GM12878 (cell line): ENCODE measurements around the gene SLFN5. TPM values are rescaled to one million over a fixed set of nuclear protein-coding genes. Genes with fewer than 3 reads are reported as not detected.
A peak's percentile ranks its signal among the peaks of the same experiment; 100 is the strongest.

Experiments used
- ATAC-seq: fragments of 200-7000 bp; cut with Tn5 transposase; 3 replicates; pipeline ENCODE4 v1.9.1; 2020; ENCODE audit warnings: mild to moderate bottlenecking, moderate library complexity
- BruUV-seq: library from RNA; stranded (reverse); fragments of 400-500 nt; replicated peaks from 2 replicates; lab custom pipeline; 2021; lab: Mats Ljungman, UMichigan
- CTCF ChIA-PET: fragments of 300-600 bp; sonication (Branson Sonifier 250); formaldehyde crosslinking; extraction: SDS; loops from one replicate; lab custom pipeline; 2021; ENCODE audit warnings: inconsistent platforms; lab: Yijun Ruan, JAX
- POLR2A ChIA-PET: fragments of 350-600 bp; formaldehyde crosslinking; extraction: SDS; loops from one replicate; lab custom pipeline; 2021; ENCODE audit warnings: inconsistent platforms; lab: Charles Lee
- RAD21 ChIA-PET: fragments of 300-600 bp; sonication (Branson Sonifier 250); formaldehyde crosslinking; loops from one replicate; lab custom pipeline; 2023; ENCODE audit warnings: antibody characterized with exemption; ENCODE audit not compliant: unreplicated experiment; lab: Charles Lee
- SMC1A ChIA-PET: fragments of 300-600 bp; sonication (Branson Sonifier 250); formaldehyde crosslinking; loops from one replicate; lab custom pipeline; 2023; ENCODE audit not compliant: unreplicated experiment, uncharacterized antibody; lab: Charles Lee
- DNase-seq: peaks from one replicate; pipeline ENCODE4 v3.0.0-alpha.2; 2011; ENCODE audit warnings: low read depth, low spot score
- FAIRE-seq: peaks from 3 replicates; lab custom pipeline; 2011; peaks lifted over from hg19 to GRCh38; lab: Jason Lieb, UNC
- H2AFZ ChIP-seq: 2 replicates; pipeline ENCODE4 v1.6.0; 2011; ENCODE audit warnings: low read depth, low read length, control low read depth; ENCODE audit not compliant: control insufficient read depth
- H3K27ac ChIP-seq: 2 replicates; pipeline ENCODE4 v1.5.1; 2011; ENCODE audit warnings: control low read depth; ENCODE audit not compliant: control insufficient read depth, insufficient read depth
- H3K27me3 ChIP-seq, 2 experiments: replicated peaks in 1 of 2; 2 replicates each; pipeline versions ENCODE4 v1.6.0 to v1.6.1; 2011; ENCODE audit warnings: low read length in 1 of 2; ENCODE audit not compliant: control insufficient read depth in 2 of 2, insufficient read depth in 2 of 2
- H3K36me3 ChIP-seq, 2 experiments: 2 replicates each; pipeline ENCODE4 v1.5.1; 2011; ENCODE audit warnings: low read length in 1 of 2; ENCODE audit not compliant: control insufficient read depth in 2 of 2, insufficient read depth in 2 of 2
- H3K4me1 ChIP-seq: 2 replicates; pipeline ENCODE4 v1.6.1; 2011; ENCODE audit warnings: mild to moderate bottlenecking, low read length, moderate library complexity, mixed read lengths; ENCODE audit not compliant: control insufficient read depth, insufficient read depth
- H3K4me2 ChIP-seq: 2 replicates; pipeline ENCODE4 v1.6.0; 2011; ENCODE audit warnings: control low read depth; ENCODE audit not compliant: control insufficient read depth, insufficient read depth
- H3K4me3 ChIP-seq: fragments of 200-600 bp; sonication (generic); 2 replicates; pipeline ENCODE4 v1.5.1; 2016
- H3K79me2 ChIP-seq: 2 replicates; pipeline ENCODE4 v1.6.0; 2011; ENCODE audit warnings: low read length; ENCODE audit not compliant: control insufficient read depth, insufficient read depth
- H3K9ac ChIP-seq: 2 replicates; pipeline ENCODE4 v1.8.0; 2011; ENCODE audit warnings: low read length, control low read depth, mixed read lengths; ENCODE audit not compliant: control insufficient read depth, insufficient read depth
- H3K9me3 ChIP-seq: replicated peaks from 3 replicates; pipeline ENCODE4 v1.5.1; 2011; ENCODE audit warnings: mild to moderate bottlenecking, low read length; ENCODE audit not compliant: control insufficient read depth, insufficient read depth
- H4K20me1 ChIP-seq: 2 replicates; pipeline ENCODE4 v1.6.0; 2011; ENCODE audit not compliant: control insufficient read depth, insufficient read depth
- ELK1 ChIP-seq: IDR thresholded peaks from 2 replicates; pipeline ENCODE4 v1.6.1; 2012; ENCODE audit warnings: low read depth, low read length, improper control_type of control experiment
- NKRF ChIP-seq: fragments of 450-650 bp; conservative IDR thresholded peaks from 2 replicates; pipeline ENCODE4 v1.6.1; 2017; ENCODE audit warnings: mild to moderate bottlenecking, moderate library complexity
- RELB ChIP-seq: fragments of 450-650 bp; IDR thresholded peaks from 2 replicates; pipeline ENCODE4 v1.6.1; 2017; ENCODE audit warnings: low read depth, mild to moderate bottlenecking, moderate library complexity
- USF2 ChIP-seq: IDR thresholded peaks from 2 replicates; pipeline ENCODE4 v1.6.1; 2011; ENCODE audit warnings: low read depth, low read length, improper control_type of control experiment, borderline replicate concordance
- WGBS: methylation state at CpG from one replicate; pipeline ENCODE4 v1.1.6; 2016; ENCODE audit warnings: low lambda C conversion rate; ENCODE audit not compliant: insufficient replicate concordance, insufficient coverage; ENCODE audit errors: missing lambda C conversion rate; 5-methylcytosine and 5-hydroxymethylcytosine counted together
- in situ Hi-C: fragments of 300-500 bp; cut with MboI; formaldehyde crosslinking; loops from 9 replicates; pipeline ENCODE4 v1.14.3; 2018; ENCODE audit warnings: mixed read lengths
- intact Hi-C: fragments of 100-400 bp; cut with micrococcal nuclease; formaldehyde crosslinking; loops from one replicate; pipeline ENCODE4 v1.14.2; 2022; ENCODE audit not compliant: unreplicated experiment
- polyA plus RNA-seq, 11 experiments: library from polyadenylated mRNA; depleted of rRNA in 4 of 11; unstranded in 6 of 11; stranded (reverse) in 5 of 11; fragments of >200 nt; fragmentation: Nextera tagmentation in 4 of 11; fragmentation: Illumina TruSeq in 1 of 11; extraction: Ambion mirVana in 4 of 11; extraction: Trizol in 1 of 11; gene quantifications; 1 replicate in 1 of 11; 2 replicates in 10 of 11; pipeline versions ENCODE4 v1.2.1 to v1.2.3, GENCODE V29; 2011 to 2016; ENCODE audit warnings: inconsistent platforms in 2 of 11, missing spikeins in 2 of 11, low read depth in 1 of 11
- total RNA-seq, 4 experiments: library from RNA; depleted of rRNA in 3 of 4; stranded (reverse); fragments of >200 nt in 3 of 4; fragmentation: Illumina TruSeq in 1 of 4; extraction: Trizol in 1 of 4; gene quantifications; 2 replicates each; pipeline versions ENCODE4 v1.2.1 to v1.2.3, GENCODE V29; 2013 to 2021

SLFN5 gene
- total and polyA plus RNA-seq, 10 of the 15 experiments (the other 5 are each of a cell fraction or from before 2014, with no cell fraction given), result 0.19 to 2.1 (median 1.3) TPM

- CTCF ChIA-PET, result interaction anchor here (0.6 to 1.4 kb wide), 2 partner anchors 9 to 52 kb away, joined by 3 to 4 read pairs; no protein-coding TSS in a partner anchor
- POLR2A ChIA-PET, result no interaction called here
- no peak overlapping the region for H2AFZ ChIP-seq
- no peaks in the 10 kb centered on the region for H3K36me3 ChIP-seq
- no peak overlapping the region for H3K9ac ChIP-seq
- 2% methylated on average over 2 of the region's 2 CpGs for WGBS
- H3K27ac ChIP-seq, result no peak overlapping the region
- RAD21 ChIA-PET, result no interaction called here
- no peaks in the 10 kb centered on the region for H3K79me2 ChIP-seq
- FAIRE-seq (peak; percentile 41), ATAC-seq (no peak)
- H3K4me3 ChIP-seq, result no peak overlapping the region
- intact Hi-C loops, result no loop called here
- SMC1A ChIA-PET, result interaction anchor here (0.6 to 1.0 kb wide), 3 partner anchors 11 to 55 kb away, joined by 3 to 4 read pairs (median 3); no protein-coding TSS in a partner anchor
- peaks cover 6% of the 10 kb centered on the region; the same call in 1 of the 2 replicates for H3K4me1 ChIP-seq
- no peak for TF ChIP-seq RELB
- TF ChIP-seq USF2, result no peak
- TF ChIP-seq NKRF, result no peak
- no peak for TF ChIP-seq ELK1
- TF ChIP-seq, all 136 proteins: peak for 0
- Histone ChIP-seq H3K9me3 (no peaks in the 10 kb centered on the region), H4K20me1 (no peaks in the 10 kb centered on the region), H3K27me3 (no peaks in the 10 kb centered on the region), H3K4me2 (no peak overlapping the region)
- DNase-seq, result no peak
- no TSS peak for BruUV-seq
- in situ Hi-C loops, result no loop called here
Observed at GRCh38 chr17:35238821-35239220, 4.1 kb upstream of the SLFN5 start.
